Fibroblast of lung (primary cell): ENCODE results near the gene STARD5. TPM values are rescaled to one million over a fixed set of nuclear protein-coding genes. Genes with fewer than 3 reads are reported as not detected.

Source experiments
- DNase-seq, 2 donors: peaks; one replicate each; pipeline versions ENCODE4 v3.0.0 to v3.0.0-alpha.2; 2010; ENCODE audit warnings: low read depth in 2 of 2
- H2AFZ ChIP-seq: 2 replicates; pipeline ENCODE4 v1.5.1; 2012; ENCODE audit warnings: low read length, control low read depth, inconsistent platforms
- H3K27ac ChIP-seq: 2 replicates; pipeline ENCODE4 v1.5.1; 2011; ENCODE audit warnings: low read length, control low read depth; ENCODE audit not compliant: insufficient read depth
- H3K27me3 ChIP-seq: 2 replicates; pipeline ENCODE4 v1.5.1; 2011; ENCODE audit warnings: mild to moderate bottlenecking, low read length; ENCODE audit not compliant: control insufficient read depth, insufficient read depth
- H3K36me3 ChIP-seq: 2 replicates; pipeline ENCODE4 v1.5.1; 2011; ENCODE audit warnings: low read length; ENCODE audit not compliant: control insufficient read depth, insufficient read depth
- H3K4me1 ChIP-seq: 2 replicates; pipeline ENCODE4 v1.5.1; 2011; ENCODE audit warnings: low read length; ENCODE audit not compliant: control insufficient read depth, insufficient read depth; ENCODE audit errors: extremely low read depth
- H3K4me2 ChIP-seq: 2 replicates; pipeline ENCODE4 v1.5.1; 2011; ENCODE audit warnings: low read length, control low read depth; ENCODE audit not compliant: insufficient read depth; ENCODE audit errors: extremely low read depth
- H3K4me3 ChIP-seq, 4 experiments: fragments of 200-600 bp in 1 of 4; sonication (generic) in 1 of 4; replicated peaks in 1 of 4; 2 replicates each; pipeline ENCODE4 v1.5.1; 2011 to 2016; ENCODE audit warnings: low read length in 4 of 4, low read depth in 3 of 4, mild to moderate bottlenecking in 3 of 4, control low read depth in 2 of 4, inconsistent platforms in 1 of 4, mixed read lengths in 1 of 4; ENCODE audit not compliant: insufficient read depth in 1 of 4; ENCODE audit errors: control extremely low read depth in 1 of 4
- H3K79me2 ChIP-seq: 2 replicates; pipeline ENCODE4 v1.5.1; 2012; ENCODE audit warnings: mild to moderate bottlenecking, low read length, inconsistent platforms; ENCODE audit not compliant: control insufficient read depth, insufficient read depth
- H3K9ac ChIP-seq: 2 replicates; pipeline ENCODE4 v1.5.1; 2011; ENCODE audit warnings: mild to moderate bottlenecking, low read length, control low read depth; ENCODE audit not compliant: insufficient read depth
- H3K9me3 ChIP-seq: 2 replicates; pipeline ENCODE4 v1.5.1; 2012; ENCODE audit warnings: low read depth, low read length; ENCODE audit not compliant: control insufficient read depth, insufficient read depth
- H4K20me1 ChIP-seq: 2 replicates; pipeline ENCODE4 v1.5.1; 2011; ENCODE audit warnings: low read length; ENCODE audit not compliant: control insufficient read depth, insufficient read depth; ENCODE audit errors: extremely low read depth
- EZH2 ChIP-seq: IDR thresholded peaks from 2 replicates; pipeline ENCODE4 v1.5.1; 2012; ENCODE audit warnings: low read length, control low read depth, mild to moderate bottlenecking; ENCODE audit errors: missing control alignments
- polyA plus RNA-seq, 2 donors: library from polyadenylated mRNA; depleted of rRNA in 1 of 2; stranded (reverse) in 1 of 2; unstranded in 1 of 2; fragments of >200 nt; gene quantifications; 2 replicates each; pipeline ENCODE4 v1.2.1, GENCODE V29; 2011 to 2012; ENCODE audit warnings: missing spikeins in 1 of 2
- total RNA-seq: library from RNA; depleted of rRNA; stranded (reverse); fragments of >200 nt; gene quantifications from 2 replicates; pipeline ENCODE4 v1.2.1, GENCODE V29; 2014
- TF ChIP-seq, protein P1 (sequence below), 2 donors: IDR thresholded peaks in 1 of 2; conservative IDR thresholded peaks in 1 of 2; 1 replicate in 1 of 2; 2 replicates in 1 of 2; pipeline ENCODE4 v1.5.1; 2011 to 2012; ENCODE audit warnings: low read length in 2 of 2, control low read depth in 1 of 2, inconsistent platforms in 1 of 2, low read depth in 1 of 2, mild to moderate bottlenecking in 1 of 2

The STARD5 gene
- total and polyA plus RNA-seq, 2 donors (not counting 1 experiment from before 2014, with no cell fraction given): 14.9 to 20.1 TPM

DNA sequence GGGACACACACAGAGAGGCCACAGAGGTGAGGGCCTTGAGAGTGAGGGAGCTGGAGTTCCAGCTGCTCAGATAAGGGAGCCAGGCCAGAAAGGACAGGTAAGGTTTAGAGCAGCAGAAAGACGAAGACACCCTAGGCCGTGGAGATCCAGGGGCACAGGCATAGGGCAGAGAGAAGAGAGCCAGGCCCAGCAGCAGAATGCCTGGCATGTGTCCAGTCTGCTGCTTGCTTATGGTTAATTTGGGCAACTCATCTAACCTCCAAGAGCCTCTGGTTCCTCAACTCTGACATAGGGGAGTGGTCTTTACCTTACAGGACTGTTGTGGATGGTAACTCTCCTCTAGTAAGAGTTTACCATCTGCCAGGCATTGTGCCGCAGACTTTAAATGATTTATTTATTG lies 35.9 kb downstream of the STARD5 start:
- Histone ChIP-seq H3K79me2 (no peaks in the 10 kb centered on the region), H3K27me3 (no peaks in the 10 kb centered on the region), H3K27ac (no peak overlapping the region), H3K9ac (no peak overlapping the region), H3K4me3 (no peak overlapping the region), H3K36me3 (no peaks in the 10 kb centered on the region), H3K9me3 (no peaks in the 10 kb centered on the region), H4K20me1 (no peaks in the 10 kb centered on the region), H3K4me2 (no peak overlapping the region), H2AFZ (no peak overlapping the region), H3K4me1 (no peaks in the 10 kb centered on the region)
- DNase-seq: no peak
- TF ChIP-seq EZH2: no peak
- TF ChIP-seq, protein P1, sequence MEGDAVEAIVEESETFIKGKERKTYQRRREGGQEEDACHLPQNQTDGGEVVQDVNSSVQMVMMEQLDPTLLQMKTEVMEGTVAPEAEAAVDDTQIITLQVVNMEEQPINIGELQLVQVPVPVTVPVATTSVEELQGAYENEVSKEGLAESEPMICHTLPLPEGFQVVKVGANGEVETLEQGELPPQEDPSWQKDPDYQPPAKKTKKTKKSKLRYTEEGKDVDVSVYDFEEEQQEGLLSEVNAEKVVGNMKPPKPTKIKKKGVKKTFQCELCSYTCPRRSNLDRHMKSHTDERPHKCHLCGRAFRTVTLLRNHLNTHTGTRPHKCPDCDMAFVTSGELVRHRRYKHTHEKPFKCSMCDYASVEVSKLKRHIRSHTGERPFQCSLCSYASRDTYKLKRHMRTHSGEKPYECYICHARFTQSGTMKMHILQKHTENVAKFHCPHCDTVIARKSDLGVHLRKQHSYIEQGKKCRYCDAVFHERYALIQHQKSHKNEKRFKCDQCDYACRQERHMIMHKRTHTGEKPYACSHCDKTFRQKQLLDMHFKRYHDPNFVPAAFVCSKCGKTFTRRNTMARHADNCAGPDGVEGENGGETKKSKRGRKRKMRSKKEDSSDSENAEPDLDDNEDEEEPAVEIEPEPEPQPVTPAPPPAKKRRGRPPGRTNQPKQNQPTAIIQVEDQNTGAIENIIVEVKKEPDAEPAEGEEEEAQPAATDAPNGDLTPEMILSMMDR (conservative IDR thresholded peaks at IDR 0.05 in 1 of 2, IDR thresholded peaks at IDR 0.05 in 1 of 2; ENCODE audit: low read depth in 1 of 2, low read length in 2 of 2): no peak

DNA sequence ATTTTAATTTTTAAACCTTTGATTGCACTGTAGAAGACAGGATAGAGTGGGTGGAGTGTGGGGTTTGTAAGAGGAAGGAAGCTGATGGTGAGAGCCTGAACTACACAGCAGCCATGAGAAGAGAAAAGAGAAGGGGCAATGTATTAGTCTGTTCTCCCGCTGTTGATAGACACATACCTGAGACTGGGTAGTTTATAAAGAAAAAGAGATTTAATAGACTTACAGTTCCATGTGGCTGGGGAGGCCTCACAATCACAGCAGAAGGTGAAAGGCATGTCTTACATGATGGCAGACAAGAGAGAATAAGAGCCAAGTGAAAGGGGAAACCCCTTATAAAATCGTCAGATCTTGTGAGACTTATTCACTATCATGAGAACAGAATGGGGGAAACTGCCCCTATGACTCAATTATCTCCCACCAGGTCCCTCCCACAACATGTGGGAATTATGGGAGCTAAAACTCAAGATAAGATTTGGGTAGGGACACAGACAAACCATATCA lies 37.3 kb downstream of the STARD5 start:
- Histone ChIP-seq H4K20me1 (no peaks in the 10 kb centered on the region), H3K27ac (no peak overlapping the region), H3K4me3 (no peak overlapping the region), H3K4me2 (no peak overlapping the region), H3K9ac (no peak overlapping the region), H3K4me1 (no peaks in the 10 kb centered on the region), H3K36me3 (no peaks in the 10 kb centered on the region), H3K27me3 (no peaks in the 10 kb centered on the region), H2AFZ (no peak overlapping the region), H3K9me3 (no peaks in the 10 kb centered on the region), H3K79me2 (no peaks in the 10 kb centered on the region)
- no peak for TF ChIP-seq EZH2
- TF ChIP-seq, protein P1 (conservative IDR thresholded peaks at IDR 0.05 in 1 of 2, IDR thresholded peaks at IDR 0.05 in 1 of 2; ENCODE audit: low read depth in 1 of 2, low read length in 2 of 2): no peak
- no peak for DNase-seq

DNA sequence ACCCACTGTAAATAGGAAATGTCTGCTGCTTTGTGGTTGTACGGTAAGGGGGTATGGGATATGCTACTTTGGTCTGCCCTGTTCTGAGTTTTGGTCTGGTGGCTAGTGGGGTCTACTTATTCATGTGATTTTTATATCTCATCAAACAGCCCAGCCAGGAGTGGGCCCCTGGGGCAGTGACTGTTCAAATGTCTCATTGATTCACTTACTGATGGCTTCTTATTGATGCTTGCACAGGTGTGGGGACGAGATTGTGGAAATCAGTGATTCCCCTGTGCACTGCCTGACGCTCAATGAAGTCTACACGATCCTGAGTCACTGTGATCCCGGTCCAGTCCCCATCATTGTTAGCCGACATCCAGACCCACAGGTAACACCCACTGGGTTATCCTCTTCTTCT lies 38.5 kb downstream of the STARD5 start:
- Histone ChIP-seq H3K4me1 (no peaks in the 10 kb centered on the region), H3K9ac (no peak overlapping the region), H3K79me2 (no peaks in the 10 kb centered on the region), H3K9me3 (no peaks in the 10 kb centered on the region), H3K27ac (no peak overlapping the region), H2AFZ (no peak overlapping the region), H3K36me3 (no peaks in the 10 kb centered on the region), H3K27me3 (no peaks in the 10 kb centered on the region), H4K20me1 (no peaks in the 10 kb centered on the region), H3K4me3 (no peak overlapping the region), H3K4me2 (no peak overlapping the region)
- TF ChIP-seq, protein P1 (conservative IDR thresholded peaks at IDR 0.05 in 1 of 2, IDR thresholded peaks at IDR 0.05 in 1 of 2; ENCODE audit: low read depth in 1 of 2, low read length in 2 of 2): no peak
- no peak for TF ChIP-seq EZH2
- no peak for DNase-seq
